H1 (cell line): Measurements from ENCODE around the gene PCED1B. TPM values are rescaled to one million over a fixed set of nuclear protein-coding genes. Genes with fewer than 3 reads are reported as not detected.

Experiments
- CTCF ChIA-PET: fragments of 300-600 bp; sonication (Branson Sonifier 250); formaldehyde crosslinking; loops from one replicate; lab custom pipeline; 2021; ENCODE audit not compliant: partially characterized antibody; lab: Charles Lee
- POLR2A ChIA-PET: fragments of 300-600 bp; sonication (Branson Sonifier 250); formaldehyde crosslinking; loops from one replicate; lab custom pipeline; 2021; ENCODE audit warnings: inconsistent platforms; ENCODE audit not compliant: partially characterized antibody; lab: Charles Lee
- DNase-seq, 2 experiments: peaks; one replicate each; pipeline versions ENCODE4 v3.0.0 to v3.0.0-alpha.2; 2010 to 2022; ENCODE audit warnings: low spot score in 2 of 2, low read depth in 1 of 2, mixed read lengths in 1 of 2
- FAIRE-seq: peaks from 2 replicates; lab custom pipeline; 2011; peaks lifted over from hg19 to GRCh38; lab: Jason Lieb, UNC
- H2AFZ ChIP-seq: 2 replicates; pipeline ENCODE4 v1.8.1; 2012; ENCODE audit warnings: low read length, inconsistent platforms
- H2AK5ac ChIP-seq: 2 replicates; pipeline ENCODE4 v1.6.1; 2013; ENCODE audit warnings: low read depth, low read length
- H2BK120ac ChIP-seq: replicated peaks from 2 replicates; pipeline ENCODE3; 2013; ENCODE audit warnings: low read depth, low read length, inconsistent platforms
- H2BK12ac ChIP-seq: 2 replicates; pipeline ENCODE4 v1.6.1; 2013; ENCODE audit warnings: low read depth, low read length
- H2BK15ac ChIP-seq: 2 replicates; pipeline ENCODE4 v1.6.1; 2013; ENCODE audit warnings: low read length
- H2BK20ac ChIP-seq: 2 replicates; pipeline ENCODE4 v1.6.1; 2013; ENCODE audit warnings: low read length
- H2BK5ac ChIP-seq: 2 replicates; pipeline ENCODE4 v1.6.1; 2013; ENCODE audit warnings: low read depth, low read length
- H3K14ac ChIP-seq: 2 replicates; pipeline ENCODE4 v1.6.1; 2013; ENCODE audit warnings: inconsistent platforms; ENCODE audit not compliant: insufficient read length
- H3K18ac ChIP-seq: 2 replicates; pipeline ENCODE4 v1.6.1; 2013; ENCODE audit warnings: low read length; ENCODE audit errors: extremely low read depth
- H3K23ac ChIP-seq: 2 replicates; pipeline ENCODE4 v1.6.1; 2013; ENCODE audit warnings: inconsistent platforms; ENCODE audit not compliant: insufficient read length
- H3K23me2 ChIP-seq: 2 replicates; pipeline ENCODE4 v1.6.1; 2013; ENCODE audit warnings: low read depth, low read length
- H3K27ac ChIP-seq: 2 replicates; pipeline ENCODE4 v1.6.1; 2011; ENCODE audit warnings: low read depth, low read length, inconsistent platforms
- H3K27me3 ChIP-seq, 4 experiments: replicated peaks in 1 of 4; 1 replicate in 1 of 4; 2 replicates in 3 of 4; pipeline versions ENCODE4 v1.6.1 to v1.8.1; 2011 to 2013; ENCODE audit warnings: low read length in 3 of 4, mild to moderate bottlenecking in 3 of 4, inconsistent platforms in 2 of 4, mixed read lengths in 2 of 4, moderate library complexity in 1 of 4; ENCODE audit not compliant: control insufficient read depth in 3 of 4, insufficient read depth in 3 of 4; ENCODE audit errors: extremely low read depth in 1 of 4
- H3K36me3 ChIP-seq, 4 experiments: 2 replicates each; pipeline versions ENCODE4 v1.6.1 to v1.8.1; 2011 to 2013; ENCODE audit warnings: mild to moderate bottlenecking in 4 of 4, low read length in 3 of 4, moderate library complexity in 2 of 4, control low read depth in 1 of 4, inconsistent platforms in 1 of 4; ENCODE audit not compliant: insufficient read depth in 4 of 4, control insufficient read depth in 2 of 4
- H3K4ac ChIP-seq: replicated peaks from 2 replicates; pipeline ENCODE3; 2013; ENCODE audit warnings: low read length, low read depth, mixed read lengths, inconsistent platforms; ENCODE audit not compliant: insufficient read length
- H3K4me1 ChIP-seq, 4 experiments: replicated peaks in 1 of 4; 1 replicate in 1 of 4; 2 replicates in 3 of 4; pipeline versions ENCODE4 v1.6.1 to v1.8.1; 2011 to 2013; ENCODE audit warnings: low read length in 3 of 4, inconsistent platforms in 2 of 4, mixed read lengths in 1 of 4; ENCODE audit not compliant: insufficient read depth in 4 of 4, control insufficient read depth in 3 of 4
- H3K4me2 ChIP-seq, 2 experiments: 2 replicates each; pipeline versions ENCODE4 v1.6.1 to v1.8.1; 2011 to 2013; ENCODE audit warnings: low read depth in 2 of 2, low read length in 2 of 2, control low read depth in 1 of 2, inconsistent platforms in 1 of 2, mild to moderate bottlenecking in 1 of 2; ENCODE audit not compliant: insufficient read depth in 1 of 2
- H3K4me3 ChIP-seq, 4 experiments: fragments of 200-600, 300-600 bp in 1 of 4; sonication (generic), shearing (Covaris generic), sonication (Bioruptor Twin) in 1 of 4; 2 replicates each; pipeline versions ENCODE4 v1.5.1 to v1.8.1; 2011 to 2016; ENCODE audit warnings: low read length in 4 of 4, low read depth in 3 of 4, control low read depth in 2 of 4, inconsistent platforms in 2 of 4, mild to moderate bottlenecking in 2 of 4, mixed read lengths in 1 of 4, moderate library complexity in 1 of 4; ENCODE audit not compliant: insufficient read depth in 2 of 4; ENCODE audit errors: extremely low read depth in 1 of 4
- H3K56ac ChIP-seq: replicated peaks from 2 replicates; pipeline ENCODE3; 2013; ENCODE audit warnings: low read depth, mild to moderate bottlenecking, mixed read lengths, low read length, inconsistent platforms; ENCODE audit not compliant: insufficient read length
- H3K79me1 ChIP-seq: 2 replicates; pipeline ENCODE4 v1.6.1; 2013; ENCODE audit warnings: low read depth, low read length, control low read depth
- H3K79me2 ChIP-seq, 2 experiments: 2 replicates each; pipeline versions ENCODE4 v1.6.1 to v1.8.1; 2012 to 2013; ENCODE audit warnings: low read length in 2 of 2, mild to moderate bottlenecking in 2 of 2, inconsistent platforms in 1 of 2; ENCODE audit not compliant: insufficient read depth in 2 of 2, control insufficient read depth in 1 of 2
- H3K9ac ChIP-seq, 4 experiments: replicated peaks in 1 of 4; 1 replicate in 1 of 4; 2 replicates in 3 of 4; pipeline versions ENCODE4 v1.6.1 to v1.8.1; 2011 to 2013; ENCODE audit warnings: low read depth in 3 of 4, low read length in 3 of 4, control low read depth in 2 of 4, mild to moderate bottlenecking in 2 of 4, moderate library complexity in 2 of 4, inconsistent platforms in 1 of 4; ENCODE audit errors: extremely low read depth in 1 of 4
- H3K9me3 ChIP-seq, 2 experiments: 2 replicates each; pipeline versions ENCODE4 v1.6.1 to v1.8.1; 2012 to 2013; ENCODE audit warnings: mild to moderate bottlenecking in 2 of 2, moderate library complexity in 2 of 2, control low read depth in 1 of 2, inconsistent platforms in 1 of 2, low read depth in 1 of 2, low read length in 1 of 2, mixed read lengths in 1 of 2; ENCODE audit not compliant: insufficient read depth in 2 of 2
- H4K20me1 ChIP-seq, 2 experiments: replicated peaks in 1 of 2; 2 replicates each; pipeline versions ENCODE3 to v1.8.1; 2011 to 2013; ENCODE audit warnings: inconsistent platforms in 2 of 2, low read length in 2 of 2, mild to moderate bottlenecking in 1 of 2; ENCODE audit not compliant: insufficient read depth in 2 of 2, control insufficient read depth in 1 of 2
- H4K5ac ChIP-seq: 2 replicates; pipeline ENCODE4 v1.6.1; 2013; ENCODE audit warnings: low read length, low read depth, mixed read lengths, inconsistent platforms; ENCODE audit not compliant: insufficient read length
- H4K8ac ChIP-seq: 2 replicates; pipeline ENCODE4 v1.8.0; 2013; ENCODE audit warnings: mild to moderate bottlenecking, moderate library complexity, low read length, inconsistent platforms; ENCODE audit not compliant: insufficient read depth; ENCODE audit errors: extremely low read depth
- H4K91ac ChIP-seq: replicated peaks from 2 replicates; pipeline ENCODE3; 2013; ENCODE audit warnings: low read length, mixed read lengths, inconsistent platforms; ENCODE audit not compliant: insufficient read length
- BACH1 ChIP-seq: IDR thresholded peaks from 2 replicates; pipeline ENCODE4 v1.6.1; 2012; ENCODE audit warnings: low read length, improper control_type of control experiment
- BCL11A ChIP-seq, 2 experiments: IDR thresholded peaks; one replicate each; pipeline ENCODE4 v1.6.1; 2011; ENCODE audit warnings: low read depth in 2 of 2, low read length in 2 of 2, mild to moderate bottlenecking in 2 of 2
- CBX5 ChIP-seq: fragments of 300-800, 300-1000 bp; sonication (generic); IDR thresholded peaks from 2 replicates; pipeline ENCODE4 v1.7.1; 2016; ENCODE audit warnings: antibody characterized with exemption, low read length, low read depth
- HDAC6 ChIP-seq: IDR thresholded peaks from one replicate; pipeline ENCODE4 v1.7.1; 2012; ENCODE audit warnings: low read depth, mild to moderate bottlenecking, inconsistent platforms, low read length, moderate library complexity
- JUN ChIP-seq: IDR thresholded peaks from 2 replicates; pipeline ENCODE4 v1.6.1; 2011; ENCODE audit warnings: low read depth, mild to moderate bottlenecking, improper control_type of control experiment, low read length
- KDM1A ChIP-seq: fragments of 200-600, 300-600 bp; sonication (generic); IDR thresholded peaks from 2 replicates; pipeline ENCODE4 v1.7.1; 2016; ENCODE audit warnings: mild to moderate bottlenecking, low read length, borderline replicate concordance
- SAP30 ChIP-seq: fragments of 300-600 bp; sonication (generic); IDR thresholded peaks from 2 replicates; pipeline ENCODE4 v1.7.1; 2012; ENCODE audit warnings: low read length, moderate library complexity, mild to moderate bottlenecking, inconsistent platforms; ENCODE audit not compliant: insufficient read depth, insufficient replicate concordance
- USF2 ChIP-seq: IDR thresholded peaks from 2 replicates; pipeline ENCODE4 v1.6.1; 2011; ENCODE audit warnings: low read length, improper control_type of control experiment
- WGBS, 2 experiments: shearing (Covaris generic) in 1 of 2; methylation state at CpG; one replicate each; pipeline versions ENCODE4 v1.1.6 to v1.1.7; 2013 to 2015; ENCODE audit warnings: low lambda C conversion rate in 2 of 2, mixed read lengths in 2 of 2, inconsistent platforms in 1 of 2, low coverage in 1 of 2, missing lambda C conversion rate in 1 of 2; ENCODE audit not compliant: insufficient replicate concordance in 2 of 2, insufficient coverage in 1 of 2, insufficient read length in 1 of 2; ENCODE audit errors: extremely low coverage in 1 of 2, missing lambda C conversion rate in 1 of 2; 5-methylcytosine and 5-hydroxymethylcytosine counted together
- polyA plus RNA-seq, 7 experiments: library from polyadenylated mRNA; depleted of rRNA in 3 of 7; stranded (reverse) in 5 of 7; unstranded in 2 of 7; fragments of >200 nt in 5 of 7; fragments of 200-250 nt in 2 of 7; gene quantifications; 1 replicate in 5 of 7; 2 replicates in 1 of 7; 4 replicates in 1 of 7; pipeline versions ENCODE4 v1.2.1 to v1.2.3, GENCODE V29; 2011 to 2013; ENCODE audit warnings: missing spikeins in 2 of 7, mixed read lengths in 2 of 7
- total RNA-seq: library from RNA; stranded (reverse); fragmentation: NEBNext Ultra II Directional; extraction: Animal tissue kit (Norgen Biotek cat#: 25700); gene quantifications from 2 replicates; pipeline ENCODE4 v1.2.1, GENCODE V29; 2021
- TF ChIP-seq, protein P1 (sequence below): IDR thresholded peaks from 2 replicates; pipeline ENCODE4 v1.6.1; 2012; ENCODE audit warnings: inconsistent platforms

The PCED1B gene
- total and polyA plus RNA-seq, 2 of the 8 experiments (the other 6 are each of a cell fraction or from before 2014, with no cell fraction given), result 4.7 to 5.4 TPM

GRCh38 chr12:47219243-47219642, 139.8 kb downstream of the PCED1B start:
- Histone ChIP-seq H3K18ac (no peak overlapping the region), H4K20me1 (no peaks in the 10 kb centered on the region), H4K91ac (no peak overlapping the region), H3K14ac (no peak overlapping the region), H3K79me1 (no peaks in the 10 kb centered on the region), H3K4me1 (peaks cover under 1 to 16% (median 6%) of the 10 kb centered on the region in 4 experiments), H2BK15ac (no peak overlapping the region), H3K4me3 (no peak overlapping the region), H2AFZ (no peak overlapping the region), H3K79me2 (no peaks in the 10 kb centered on the region), H3K4ac (no peak overlapping the region), H3K27me3 (no peaks in the 10 kb centered on the region), H2BK12ac (no peak overlapping the region), H2BK20ac (no peak overlapping the region), H4K8ac (no peak overlapping the region), H3K9ac (no peak overlapping the region), H2BK120ac (no peak overlapping the region), H4K5ac (no peak overlapping the region), H3K27ac (no peak overlapping the region), H3K23me2 (no peaks in the 10 kb centered on the region), H3K4me2 (no peak overlapping the region), H3K56ac (no peak overlapping the region), H3K36me3 (no peaks in the 10 kb centered on the region), H2AK5ac (no peak overlapping the region), H3K9me3 (no peaks in the 10 kb centered on the region), H2BK5ac (no peak overlapping the region), H3K23ac (no peak overlapping the region)
- DNase-seq, result no peak
- 92% methylated on average over 3 of the region's 3 CpGs; no CpG with 5 or more reads in 1 of the 2 experiments for WGBS, 2 experiments
- TF ChIP-seq KDM1A, result no peak
- no peak for TF ChIP-seq SAP30
- no peak for TF ChIP-seq JUN
- TF ChIP-seq, protein P1, sequence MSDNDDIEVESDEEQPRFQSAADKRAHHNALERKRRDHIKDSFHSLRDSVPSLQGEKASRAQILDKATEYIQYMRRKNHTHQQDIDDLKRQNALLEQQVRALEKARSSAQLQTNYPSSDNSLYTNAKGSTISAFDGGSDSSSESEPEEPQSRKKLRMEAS, result no peak
- TF ChIP-seq HDAC6, result no peak
- no peak for TF ChIP-seq BCL11A (IDR thresholded peaks at IDR 0.05; ENCODE audit: low read depth in 2 of 2, low read length in 2 of 2)
- no peak for TF ChIP-seq USF2
- no peak for TF ChIP-seq BACH1
- TF ChIP-seq CBX5, result no peak
- ChIA-PET POLR2A (no interaction called here), CTCF (interaction anchor here (0.9 to 2.1 kb wide), 4 partner anchors 8 to 187 kb away, joined by 3 to 6 read pairs (median 3); no protein-coding TSS in a partner anchor)
- no peak for FAIRE-seq
